ENCODE measurements around the gene KRT39.
A peak's percentile ranks its signal among the peaks of the same experiment; 100 is the strongest.

The KRT39 gene

DNA sequence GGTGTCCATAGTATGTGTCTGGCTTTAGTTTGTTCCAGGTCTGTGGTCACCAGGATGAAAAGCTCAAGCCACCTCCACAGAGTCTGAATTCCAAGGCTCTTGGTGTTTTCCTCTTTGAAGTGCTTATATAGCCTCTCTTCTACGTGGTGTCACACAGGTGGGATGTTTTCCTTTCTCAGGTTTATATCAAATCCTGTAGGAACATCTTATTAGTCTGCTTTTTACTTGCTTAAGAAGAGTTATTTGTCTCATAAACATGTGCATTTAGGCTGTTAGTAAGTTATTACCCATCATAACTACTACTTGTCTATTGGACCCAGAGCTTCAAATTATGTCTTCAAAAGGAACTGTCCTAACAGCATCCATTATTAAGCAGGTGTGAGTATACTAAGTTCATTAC lies at the start of gene KRT39:
TSS of gene KRT39 (minus strand) at position 101 of the 400 bp plus-strand sequence. CDS start at position 9, 92 bp downstream.
- TF ChIP-seq, protein P1, sequence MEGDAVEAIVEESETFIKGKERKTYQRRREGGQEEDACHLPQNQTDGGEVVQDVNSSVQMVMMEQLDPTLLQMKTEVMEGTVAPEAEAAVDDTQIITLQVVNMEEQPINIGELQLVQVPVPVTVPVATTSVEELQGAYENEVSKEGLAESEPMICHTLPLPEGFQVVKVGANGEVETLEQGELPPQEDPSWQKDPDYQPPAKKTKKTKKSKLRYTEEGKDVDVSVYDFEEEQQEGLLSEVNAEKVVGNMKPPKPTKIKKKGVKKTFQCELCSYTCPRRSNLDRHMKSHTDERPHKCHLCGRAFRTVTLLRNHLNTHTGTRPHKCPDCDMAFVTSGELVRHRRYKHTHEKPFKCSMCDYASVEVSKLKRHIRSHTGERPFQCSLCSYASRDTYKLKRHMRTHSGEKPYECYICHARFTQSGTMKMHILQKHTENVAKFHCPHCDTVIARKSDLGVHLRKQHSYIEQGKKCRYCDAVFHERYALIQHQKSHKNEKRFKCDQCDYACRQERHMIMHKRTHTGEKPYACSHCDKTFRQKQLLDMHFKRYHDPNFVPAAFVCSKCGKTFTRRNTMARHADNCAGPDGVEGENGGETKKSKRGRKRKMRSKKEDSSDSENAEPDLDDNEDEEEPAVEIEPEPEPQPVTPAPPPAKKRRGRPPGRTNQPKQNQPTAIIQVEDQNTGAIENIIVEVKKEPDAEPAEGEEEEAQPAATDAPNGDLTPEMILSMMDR (IDR thresholded peaks at IDR 0.05; ENCODE audit: low read depth, low read length), result no peak

GRCh38 chr17:41015454-41015853 lies 48.7 kb upstream of the KRT39 start:
- no peak overlapping the region for H3K4me3 ChIP-seq (replicated peaks in 1 of 2; ENCODE audit: low read depth in 2 of 2, low read length in 2 of 2)
- no peak for DNase-seq (ENCODE audit: low read depth in 2 of 2)

More for the DNA sequence above, at the start of gene KRT39:
- DNase-seq (ENCODE audit: low read depth in 2 of 2), result no peak
- no peak within 1 kb of the TSS for H3K4me3 ChIP-seq (replicated peaks in 1 of 2; ENCODE audit: low read depth in 2 of 2, low read length in 2 of 2)

GRCh38 chr17:41013606-41014005 lies 46.9 kb upstream of the KRT39 start:
- peak in 1 of 2 donors; percentile 8 for DNase-seq (ENCODE audit: low read depth in 2 of 2)
- TF ChIP-seq, protein P1 (IDR thresholded peaks at IDR 0.05; ENCODE audit: low read depth, low read length), result no peak
- no peak overlapping the region for H3K4me3 ChIP-seq (replicated peaks in 1 of 2; ENCODE audit: low read depth in 2 of 2, low read length in 2 of 2)

More at GRCh38 chr17:41015454-41015853, 48.7 kb upstream of the KRT39 start:
- TF ChIP-seq, protein P1 (IDR thresholded peaks at IDR 0.05; ENCODE audit: low read depth, low read length), result no peak

- DNase-seq (ENCODE audit: low read depth in 2 of 2), result peak in 1 of 2 donors; percentile 4
- TF ChIP-seq, protein P1 (IDR thresholded peaks at IDR 0.05; ENCODE audit: low read depth, low read length), result no peak
- no peak overlapping the region for H3K4me3 ChIP-seq (replicated peaks in 1 of 2; ENCODE audit: low read depth in 2 of 2, low read length in 2 of 2)
Observed at GRCh38 chr17:41013181-41013580, 46.4 kb upstream of the KRT39 start.

DNA sequence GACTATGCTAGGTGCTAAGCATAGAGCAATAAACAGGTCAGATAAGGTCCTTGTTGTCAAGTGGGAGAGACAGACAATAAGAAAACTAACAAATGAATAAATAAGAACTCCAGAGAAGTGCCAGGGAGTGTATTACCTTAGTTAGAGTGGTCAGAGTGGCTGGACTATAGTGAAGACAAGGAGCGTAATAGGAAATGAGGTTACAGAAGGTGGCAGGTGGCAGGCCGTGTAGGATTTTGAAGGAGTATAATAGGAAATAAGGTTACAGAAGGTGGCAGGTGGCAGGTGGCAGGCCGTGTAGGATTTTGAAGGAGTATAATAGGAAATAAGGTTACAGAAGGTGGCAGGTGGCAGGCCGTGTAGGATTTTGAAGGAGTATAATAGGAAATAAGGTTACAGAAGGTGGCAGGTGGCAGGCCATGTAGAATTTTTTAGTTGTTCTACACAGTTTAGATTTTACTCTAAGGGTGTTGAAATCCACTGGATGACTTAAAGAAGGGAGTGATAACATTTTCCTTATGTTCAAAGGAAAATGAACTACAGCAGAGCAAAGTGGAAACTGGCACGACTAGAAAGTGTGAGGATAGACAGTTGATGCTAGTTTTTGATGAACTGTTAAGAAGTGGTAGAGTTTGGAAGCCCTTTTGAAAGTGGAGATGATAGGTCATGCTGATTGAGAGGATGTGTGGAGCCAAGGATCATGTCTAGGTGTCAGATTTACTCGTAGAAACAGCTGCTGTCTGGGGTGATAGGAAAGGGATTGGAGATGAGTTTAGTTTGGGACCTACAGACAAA lies 45.8 kb upstream of the KRT39 start:
- H3K4me3 ChIP-seq (replicated peaks in 1 of 2; ENCODE audit: low read depth in 2 of 2, low read length in 2 of 2), result no peak overlapping the region
- DNase-seq (ENCODE audit: low read depth in 2 of 2), result no peak
- TF ChIP-seq, protein P1 (IDR thresholded peaks at IDR 0.05; ENCODE audit: low read depth, low read length), result no peak

DNA sequence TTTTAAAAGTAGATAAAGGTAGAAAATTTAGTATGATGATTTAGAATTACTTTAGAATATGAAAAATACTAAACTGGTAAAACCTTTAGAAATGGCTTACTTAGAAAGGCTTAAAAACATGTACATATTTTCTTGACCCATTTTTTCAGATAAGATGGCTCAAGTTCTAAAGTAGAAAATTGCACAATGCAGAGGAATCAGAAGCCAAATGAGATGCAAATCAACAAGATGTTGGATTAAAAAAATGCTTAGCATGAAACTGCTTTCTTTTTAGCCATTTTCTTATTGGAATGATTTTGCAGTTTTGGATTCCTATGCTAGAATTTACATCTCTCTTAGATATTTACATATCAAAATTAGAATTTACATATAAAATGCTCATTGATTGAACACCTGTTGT lies 43.7 kb upstream of the KRT39 start:
- TF ChIP-seq, protein P1 (IDR thresholded peaks at IDR 0.05; ENCODE audit: low read depth, low read length), result no peak
- no peak overlapping the region for H3K4me3 ChIP-seq (replicated peaks in 1 of 2; ENCODE audit: low read depth in 2 of 2, low read length in 2 of 2)
- DNase-seq (ENCODE audit: low read depth in 2 of 2), result no peak

All from cardiac fibroblast (primary cell).